CD4-positive, alpha-beta T cell treated with Interleukin-15 for 4 hours (primary cell): ENCODE measurements around the gene KLRD1.
"Not testable (repeated sequence)": the region's sequence is repeated elsewhere in the genome, so short reads cannot be mapped to it uniquely, and the experiment has no call there.

ENCODE experiments used
- DNase-seq: peaks from one replicate; pipeline ENCODE4 v3.0.0-alpha.2; 2020; ENCODE audit warnings: low spot score

The KLRD1 gene

GRCh38 chr12:10338470-10338869 is 30.8 kb downstream of the KLRD1 start:
- not testable (repeated sequence) for DNase-seq

GRCh38 chr12:10339053-10339840 is 31.6 kb downstream of the KLRD1 start:
- no peak for DNase-seq

GRCh38 chr12:10340946-10341345 is 33.3 kb downstream of the KLRD1 start:
- DNase-seq, result not testable (repeated sequence)

GRCh38 chr12:10341892-10342509 is 34.3 kb downstream of the KLRD1 start:
- no peak for DNase-seq

GRCh38 chr12:10351457-10351856 is 43.8 kb downstream of the KLRD1 start:
- not testable (repeated sequence) for DNase-seq

GRCh38 chr12:10354071-10354470 is 46.4 kb downstream of the KLRD1 start:
- no peak for DNase-seq

- no peak for DNase-seq
Measured at GRCh38 chr12:10354502-10354901, 46.8 kb downstream of the KLRD1 start.

- no peak for DNase-seq
Measured at GRCh38 chr12:10358131-10358530, 50.5 kb downstream of the KLRD1 start.

GRCh38 chr12:10358969-10359368 is 51.3 kb downstream of the KLRD1 start:
- DNase-seq, result no peak

- DNase-seq, result no peak
Measured at GRCh38 chr12:10361084-10361483, 53.4 kb downstream of the KLRD1 start.

GRCh38 chr12:10361622-10362021 is 54.0 kb downstream of the KLRD1 start:
- DNase-seq, result no peak

- DNase-seq, result no peak
Measured at GRCh38 chr12:10362325-10362724, 54.7 kb downstream of the KLRD1 start.

- DNase-seq, result no peak
Measured at GRCh38 chr12:10362828-10363657, 55.4 kb downstream of the KLRD1 start.

- no peak for DNase-seq
Measured at GRCh38 chr12:10363658-10363913, 55.9 kb downstream of the KLRD1 start.

- DNase-seq, result no peak
Measured at GRCh38 chr12:10363914-10364814, 56.5 kb downstream of the KLRD1 start.

GRCh38 chr12:10364815-10365622 is 57.3 kb downstream of the KLRD1 start:
- peak; percentile 79 for DNase-seq

GRCh38 chr12:10365696-10366405 is 58.2 kb downstream of the KLRD1 start:
- no peak for DNase-seq

GRCh38 chr12:10366875-10367274 is 59.2 kb downstream of the KLRD1 start:
- no peak for DNase-seq

GRCh38 chr12:10367714-10368113 is 60.0 kb downstream of the KLRD1 start:
- DNase-seq, result not testable (repeated sequence)
